ENCODE data around the gene PRPF19. TPM values are rescaled to one million over a fixed set of nuclear protein-coding genes. Genes with fewer than 3 reads are reported as not detected.

The PRPF19 gene
- total and polyA plus RNA-seq, 2 of the 13 experiments (the other 11 are each of a cell fraction or from before 2014, with no cell fraction given): 27.4 to 91.1 TPM

DNA sequence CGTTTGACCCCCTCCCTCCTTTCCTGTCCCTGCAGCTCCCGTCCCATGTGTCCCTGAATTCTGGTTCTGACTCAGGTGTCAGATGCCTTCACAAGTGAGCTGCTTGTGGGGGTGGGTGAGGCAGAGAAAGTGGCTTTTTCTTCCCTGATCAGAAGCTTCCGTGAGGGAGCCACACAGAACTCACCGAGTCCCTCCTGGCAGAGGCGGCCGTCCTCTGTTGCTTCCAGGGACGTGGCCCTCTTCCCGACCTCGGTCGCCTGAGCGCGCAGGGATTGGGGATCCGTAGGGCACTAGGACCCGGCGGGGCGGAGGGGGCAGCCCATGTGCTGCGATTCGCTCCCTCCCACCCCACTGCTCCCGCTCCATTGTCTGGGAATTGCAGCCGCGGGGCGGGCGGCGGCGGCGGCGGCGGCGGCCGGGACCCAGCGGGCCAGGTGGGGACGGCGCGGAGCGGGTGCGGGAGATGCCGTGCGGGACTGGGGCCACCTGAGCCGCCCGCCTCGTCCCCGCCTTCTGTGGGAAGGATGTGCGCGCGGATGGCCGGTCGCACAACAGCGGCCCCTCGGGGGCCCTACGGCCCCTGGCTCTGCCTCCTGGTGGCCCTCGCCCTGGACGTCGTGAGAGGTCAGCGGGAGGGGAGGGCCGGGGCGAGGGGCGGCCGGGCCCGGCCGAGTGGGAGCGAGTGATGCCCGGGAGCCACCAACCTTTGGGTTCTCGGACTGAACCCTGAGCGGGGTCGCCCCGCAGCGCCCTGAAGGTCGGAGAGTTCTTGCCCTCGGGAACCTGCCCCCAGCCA lies 17.9 kb upstream of the PRPF19 start, which contains the start of gene TMEM132A (continued):
- no peak for TF ChIP-seq FLYWCH1 (CRISPR knock-in tag; IDR thresholded peaks at IDR 0.05)
- TF ChIP-seq GABPA (IDR thresholded peaks at IDR 0.05; ENCODE audit: low read depth, low read length): no peak
- TF ChIP-seq GABPA (CRISPR knock-in tag; IDR thresholded peaks at IDR 0.05; ENCODE audit: low read depth): 0 out of 2 replicates have a peak, but pooled peaks have one; percentile 23
- TF ChIP-seq ZNF383 (CRISPR knock-in tag; IDR thresholded peaks at IDR 0.05; ENCODE audit: borderline replicate concordance): no peak
- peak; percentile 72; the same call in 1 of the 2 replicates for TF ChIP-seq ZNF768 (CRISPR knock-in tag; IDR thresholded peaks at IDR 0.05)
- TF ChIP-seq ZNF432 (CRISPR knock-in tag; IDR thresholded peaks at IDR 0.05; ENCODE audit: borderline replicate concordance): no peak
- no peak for TF ChIP-seq ATF3 (CRISPR knock-in tag; IDR thresholded peaks at IDR 0.05)
- no peak for TF ChIP-seq ZNF180 (CRISPR knock-in tag; IDR thresholded peaks at IDR 0.05; ENCODE audit: borderline replicate concordance, low read depth)
- TF ChIP-seq SPEN (CRISPR knock-in tag; IDR thresholded peaks at IDR 0.05; ENCODE audit: low read depth): no peak
- TF ChIP-seq POGK (CRISPR knock-in tag; conservative IDR thresholded peaks at IDR 0.05): no peak
- TF ChIP-seq ZNF563 (CRISPR knock-in tag; IDR thresholded peaks at IDR 0.05): 0 out of 2 replicates have a peak, but pooled peaks have one; percentile 52
- no peak for TF ChIP-seq ZSCAN25 (CRISPR knock-in tag; IDR thresholded peaks at IDR 0.05)
- TF ChIP-seq CCDC6 (CRISPR knock-in tag; IDR thresholded peaks at IDR 0.05): peak; percentile 87
- 0 out of 2 replicates have a peak, but pooled peaks have one; percentile 31 for TF ChIP-seq SRY (CRISPR knock-in tag; IDR thresholded peaks at IDR 0.05)
- TF ChIP-seq ZBTB1 (CRISPR knock-in tag; IDR thresholded peaks at IDR 0.05; ENCODE audit: borderline replicate concordance): no peak
- peak; percentile 62; the same call in 1 of the 2 replicates for TF ChIP-seq YEATS4 (CRISPR knock-in tag; IDR thresholded peaks at IDR 0.05; ENCODE audit: borderline replicate concordance)
- TF ChIP-seq SAFB2 (CRISPR knock-in tag; IDR thresholded peaks at IDR 0.05; ENCODE audit: borderline replicate concordance, low read depth): 0 out of 2 replicates have a peak, but pooled peaks have one; percentile 3
- no peak for TF ChIP-seq CREM (IDR thresholded peaks at IDR 0.05)
- TF ChIP-seq CREM (CRISPR knock-in tag; IDR thresholded peaks at IDR 0.05): no peak
- no peak for TF ChIP-seq PITX1 (CRISPR knock-in tag; IDR thresholded peaks at IDR 0.05)
- TF ChIP-seq BHLHE40 (IDR thresholded peaks at IDR 0.05; ENCODE audit: low read length): no peak
- TF ChIP-seq ATM (IDR thresholded peaks at IDR 0.05; ENCODE audit: borderline replicate concordance): no peak
- no peak for TF ChIP-seq ZFP37 (CRISPR knock-in tag; IDR thresholded peaks at IDR 0.05; ENCODE audit: borderline replicate concordance)
- TF ChIP-seq HDAC1 (CRISPR knock-in tag; IDR thresholded peaks at IDR 0.05): peak; percentile 50
- TF ChIP-seq HOXA7 (CRISPR knock-in tag; IDR thresholded peaks at IDR 0.05): no peak
- TF ChIP-seq ZNF766 (CRISPR knock-in tag; IDR thresholded peaks at IDR 0.05; ENCODE audit: borderline replicate concordance): no peak
- no peak for TF ChIP-seq ZNF280D (CRISPR knock-in tag; IDR thresholded peaks at IDR 0.05)

Measured in HepG2 (cell line).